Activated CD8-positive, alpha-beta T cell treated with anti-CD3 and anti-CD28 coated beads for 36 hours (primary cell): ENCODE results near the gene POLK. TPM values are rescaled to one million over a fixed set of nuclear protein-coding genes. Genes with fewer than 3 reads are reported as not detected.
"Not testable (repeated sequence)": the region's sequence is repeated elsewhere in the genome, so short reads cannot be mapped to it uniquely, and the experiment has no call there.

Experiments used
- ATAC-seq: fragments of 200-7000 bp; cut with Tn5 transposase; one replicate; pipeline ENCODE4 v1.10.0; 2021; ENCODE audit warnings: mild to moderate bottlenecking, moderate library complexity
- CTCF ChIA-PET: fragments of 350-600 bp; sonication (Branson Sonifier 250); formaldehyde crosslinking; loops from one replicate; lab custom pipeline; 2021; ENCODE audit warnings: antibody characterized with exemption; lab: Charles Lee
- POLR2A ChIA-PET: fragments of 350-600 bp; sonication (Branson Sonifier 250); formaldehyde crosslinking; loops from one replicate; lab custom pipeline; 2021; ENCODE audit warnings: antibody characterized with exemption; lab: Charles Lee
- DNase-seq: peaks from one replicate; pipeline ENCODE4 v3.0.0-alpha.2; 2020
- H3K27ac Mint-ChIP-seq: one replicate; pipeline ENCODE4 v1.8.0; 2021; ENCODE audit warnings: mild to moderate bottlenecking, mixed read lengths
- H3K27me3 Mint-ChIP-seq: one replicate; pipeline ENCODE4 v1.8.0; 2021; ENCODE audit warnings: mixed read lengths
- H3K36me3 Mint-ChIP-seq: one replicate; pipeline ENCODE4 v1.8.0; 2021; ENCODE audit warnings: low read depth, mixed read lengths
- H3K4me1 Mint-ChIP-seq: one replicate; pipeline ENCODE4 v1.8.0; 2021; ENCODE audit warnings: low read depth, mixed read lengths
- H3K4me3 Mint-ChIP-seq: one replicate; pipeline ENCODE4 v1.8.0; 2021; ENCODE audit warnings: mild to moderate bottlenecking, moderate library complexity, mixed read lengths
- H3K9me3 Mint-ChIP-seq: one replicate; pipeline ENCODE4 v1.8.0; 2021; ENCODE audit warnings: mixed read lengths
- CTCF ChIP-seq: fragments of 200-600 bp; IDR thresholded peaks from one replicate; pipeline ENCODE4 v1.8.0; 2022; ENCODE audit warnings: antibody characterized with exemption, mild to moderate bottlenecking
- intact Hi-C: fragments of 100-400 bp; cut with micrococcal nuclease; formaldehyde crosslinking; loops from one replicate; pipeline ENCODE4 v1.10.0; 2022
- total RNA-seq, 2 experiments: library from RNA; stranded (reverse); gene quantifications; one replicate each; pipeline ENCODE4 v1.2.3, GENCODE V29; 2021

The POLK gene
- total RNA-seq, 2 experiments from 2014 or later: 29.5 to 30.6 TPM

- POLR2A ChIA-PET: no interaction called here
- ATAC-seq (peak; percentile 72), DNase-seq (peak; percentile 17)
- Mint-ChIP-seq H3K27me3 (no peaks in the 10 kb centered on the region), H3K4me3 (no peak overlapping the region), H3K36me3 (peaks cover 50% of the 10 kb centered on the region), H3K27ac (peak overlapping the region; percentile 96), H3K4me1 (peaks cover 54% of the 10 kb centered on the region), H3K9me3 (peaks cover 20% of the 10 kb centered on the region)
- CTCF ChIA-PET: interaction anchor here (0.8 kb wide), 1 partner anchor 58 kb away, joined by 3 read pairs; no protein-coding TSS in a partner anchor
- intact Hi-C loops: loop anchor here (5.0 kb wide), 1 partner anchor 55 kb away; the partner anchor contains the start of genes CERT1 and POLK
- TF ChIP-seq CTCF: no peak
Observed at GRCh38 chr5:75567710-75568109, 56.0 kb downstream of the POLK start.

- H3K4me3 Mint-ChIP-seq: no peak overlapping the region
- peak overlapping the region; percentile 96 for H3K27ac Mint-ChIP-seq
- peaks cover 49% of the 10 kb centered on the region for H3K36me3 Mint-ChIP-seq
- TF ChIP-seq CTCF: no peak
- CTCF ChIA-PET: interaction anchor here (0.6 to 0.8 kb wide), 2 partner anchors 58 to 344 kb away, joined by 3 read pairs; no protein-coding TSS in a partner anchor
- POLR2A ChIA-PET: interaction anchor here (1.0 kb wide), 1 partner anchor 56 kb away, joined by 3 read pairs; the partner anchor contains the start of gene POLK
- intact Hi-C loops: loop anchor here (5.0 kb wide), 1 partner anchor 56 kb away; the partner anchor contains the start of genes CERT1 and POLK
- H3K9me3 Mint-ChIP-seq: peaks cover 17% of the 10 kb centered on the region
- ATAC-seq (no peak), DNase-seq (peak; percentile 19)
- peaks cover 54% of the 10 kb centered on the region for H3K4me1 Mint-ChIP-seq
- H3K27me3 Mint-ChIP-seq: no peaks in the 10 kb centered on the region
Observed at GRCh38 chr5:75568202-75568601, 56.5 kb downstream of the POLK start.

GRCh38 chr5:75571547-75571946 is 59.9 kb downstream of the POLK start:
- no peak for DNase-seq
- Mint-ChIP-seq H3K36me3 (peaks cover 32% of the 10 kb centered on the region), H3K4me1 (peaks cover 40% of the 10 kb centered on the region), H3K27me3 (no peaks in the 10 kb centered on the region), H3K4me3 (no peak overlapping the region), H3K9me3 (no peaks in the 10 kb centered on the region), H3K27ac (no peak overlapping the region)
- CTCF ChIA-PET: no interaction called here
- POLR2A ChIA-PET: no interaction called here
- TF ChIP-seq CTCF: no peak
- intact Hi-C loops: no loop called here
- ATAC-seq: no peak

- CTCF ChIA-PET: no interaction called here
- ATAC-seq (no peak), DNase-seq (no peak)
- Mint-ChIP-seq H3K27me3 (no peaks in the 10 kb centered on the region), H3K4me3 (no peak overlapping the region), H3K9me3 (no peaks in the 10 kb centered on the region), H3K27ac (peak overlapping the region; percentile 73), H3K36me3 (peaks cover 31% of the 10 kb centered on the region), H3K4me1 (peaks cover 15% of the 10 kb centered on the region)
- POLR2A ChIA-PET: interaction anchor here (1.1 kb wide), 1 partner anchor 8 kb away, joined by 4 read pairs; no protein-coding TSS in a partner anchor
- intact Hi-C loops: no loop called here
- TF ChIP-seq CTCF: no peak
Observed at GRCh38 chr5:75574791-75575190, 63.1 kb downstream of the POLK start.

GRCh38 chr5:75578280-75578679 is 66.6 kb downstream of the POLK start:
- H3K27me3 Mint-ChIP-seq, H3K27ac Mint-ChIP-seq, CTCF ChIA-PET, intact Hi-C loops, DNase-seq, ATAC-seq, H3K4me3 Mint-ChIP-seq, H3K4me1 Mint-ChIP-seq, H3K9me3 Mint-ChIP-seq: not testable (repeated sequence)
- POLR2A ChIA-PET: interaction anchor here (0.7 kb wide), 1 partner anchor 9 kb away, joined by 3 read pairs; no protein-coding TSS in a partner anchor
- H3K36me3 Mint-ChIP-seq: peaks cover 21% of the 10 kb centered on the region
